PC-9 (cell line): ENCODE measurements around the gene DDHD1. TPM values are rescaled to one million over a fixed set of nuclear protein-coding genes. Genes with fewer than 3 reads are reported as not detected.

Source experiments
- BruUV-seq: library from RNA; stranded (reverse); fragments of 400-500 nt; replicated peaks from 2 replicates; lab custom pipeline; 2021; lab: Mats Ljungman, UMichigan
- CTCF ChIA-PET: fragments of 300-600 bp; sonication (Branson Sonifier 250); formaldehyde crosslinking; loops from one replicate; lab custom pipeline; 2022; ENCODE audit warnings: antibody characterized with exemption; lab: Charles Lee
- POLR2A ChIA-PET: fragments of 300-600 bp; sonication (Branson Sonifier 250); formaldehyde crosslinking; loops from one replicate; lab custom pipeline; 2022; ENCODE audit warnings: antibody characterized with exemption; ENCODE audit not compliant: unreplicated experiment; lab: Charles Lee
- DNase-seq, 2 experiments: peaks; one replicate each; pipeline versions ENCODE4 v3.0.0 to v3.0.0-alpha.2; 2015 to 2022; ENCODE audit warnings: mixed read lengths in 1 of 2
- H2AFZ ChIP-seq: fragments of 200-600 bp; sonication (generic); 2 replicates; pipeline ENCODE4 v1.8.1; 2017; ENCODE audit warnings: antibody characterized with exemption
- H3F3A ChIP-seq: fragments of 200-600 bp; sonication (generic); 2 replicates; pipeline ENCODE4 v1.8.1; 2017; ENCODE audit warnings: antibody characterized with exemption, mild to moderate bottlenecking, low read depth; ENCODE audit not compliant: insufficient read depth
- H3K27ac ChIP-seq: fragments of 200-600 bp; sonication (generic); 2 replicates; pipeline ENCODE4 v1.6.1; 2016; ENCODE audit warnings: mixed run types
- H3K27me3 ChIP-seq: fragments of 200-600 bp; sonication (generic); 2 replicates; pipeline ENCODE4 v1.6.1; 2016; ENCODE audit warnings: low read depth, mixed run types; ENCODE audit not compliant: insufficient read depth
- H3K36me3 ChIP-seq: fragments of 200-600 bp; sonication (generic); 2 replicates; pipeline ENCODE4 v1.6.1; 2016; ENCODE audit warnings: low read depth, mixed run types
- H3K4me1 ChIP-seq: fragments of 200-600 bp; sonication (generic); replicated peaks from 2 replicates; pipeline ENCODE4 v1.6.1; 2016; ENCODE audit warnings: mixed run types; ENCODE audit not compliant: insufficient read depth
- H3K4me2 ChIP-seq: fragments of 200-600 bp; sonication (generic); 2 replicates; pipeline ENCODE4 v1.6.1; 2017; ENCODE audit warnings: mixed run types
- H3K4me3 ChIP-seq: fragments of 200-600 bp; sonication (generic); 2 replicates; pipeline ENCODE4 v1.6.1; 2016; ENCODE audit warnings: mixed run types
- H3K79me2 ChIP-seq: fragments of 200-600 bp; sonication (generic); 2 replicates; pipeline ENCODE4 v1.6.1; 2017; ENCODE audit warnings: low read depth, mixed run types
- H3K9me2 ChIP-seq: fragments of 200-600 bp; sonication (generic); 2 replicates; pipeline ENCODE4 v1.8.1; 2017; ENCODE audit warnings: mild to moderate bottlenecking; ENCODE audit not compliant: insufficient read depth
- H3K9me3 ChIP-seq: fragments of 200-600 bp; sonication (generic); 2 replicates; pipeline ENCODE4 v1.8.1; 2016; ENCODE audit warnings: low read depth; ENCODE audit not compliant: insufficient read depth
- H4K20me1 ChIP-seq: fragments of 200-600 bp; sonication (generic); 2 replicates; pipeline ENCODE4 v1.8.1; 2017; ENCODE audit not compliant: insufficient read depth
- CTCF ChIP-seq: fragments of 200-600 bp; sonication (generic); conservative IDR thresholded peaks from 2 replicates; pipeline ENCODE4 v1.6.1; 2017; ENCODE audit warnings: mixed run types, antibody characterized with exemption, mild to moderate bottlenecking, moderate library complexity
- EZH2 ChIP-seq: fragments of 200-600 bp; sonication (generic); IDR thresholded peaks from 2 replicates; pipeline ENCODE4 v1.8.0; 2017; ENCODE audit warnings: antibody characterized with exemption, low read depth
- intact Hi-C: fragments of 100-400 bp; cut with micrococcal nuclease; formaldehyde crosslinking; loops from one replicate; pipeline ENCODE4 v1.10.0; 2022; ENCODE audit not compliant: unreplicated experiment
- total RNA-seq: library from RNA; stranded (reverse); gene quantifications from 2 replicates; pipeline ENCODE4 v1.2.3, GENCODE V29; 2021

The DDHD1 gene
- total RNA-seq, 1 experiment from 2014 or later = 11.3 TPM

GRCh38 chr14:52988139-52988538 is 165.0 kb downstream of the DDHD1 start:
- DNase-seq = no peak
- ChIA-PET CTCF (no interaction called here), POLR2A (no interaction called here)
- intact Hi-C loops = no loop called here
- H3K27me3 ChIP-seq = no peaks in the 10 kb centered on the region
- H3K9me2 ChIP-seq = no peaks in the 10 kb centered on the region
- no peaks in the 10 kb centered on the region for H4K20me1 ChIP-seq
- H3K9me3 ChIP-seq = no peaks in the 10 kb centered on the region
- no peaks in the 10 kb centered on the region for H3K4me1 ChIP-seq
- no TSS peak for BruUV-seq
- H2AFZ ChIP-seq = no peak overlapping the region
- H3K27ac ChIP-seq = no peak overlapping the region
- H3K79me2 ChIP-seq = no peaks in the 10 kb centered on the region
- TF ChIP-seq EZH2 = no peak
- no peak for TF ChIP-seq CTCF
- no peak overlapping the region for H3K4me3 ChIP-seq
- H3K36me3 ChIP-seq = no peaks in the 10 kb centered on the region
- H3K4me2 ChIP-seq = no peak overlapping the region
- H3F3A ChIP-seq = no peaks in the 10 kb centered on the region

GRCh38 chr14:52987514-52987913 is 165.6 kb downstream of the DDHD1 start:
- no peak for TF ChIP-seq EZH2
- no peak for TF ChIP-seq CTCF
- ChIA-PET POLR2A (interaction anchor here (0.6 kb wide), 1 partner anchor 61 kb away, joined by 5 read pairs; no protein-coding TSS in a partner anchor), CTCF (no interaction called here)
- H3K27ac ChIP-seq = no peak overlapping the region
- H3F3A ChIP-seq = no peaks in the 10 kb centered on the region
- no TSS peak for BruUV-seq
- H4K20me1 ChIP-seq = no peaks in the 10 kb centered on the region
- H3K36me3 ChIP-seq = no peaks in the 10 kb centered on the region
- no peaks in the 10 kb centered on the region for H3K4me1 ChIP-seq
- no peaks in the 10 kb centered on the region for H3K79me2 ChIP-seq
- no peak overlapping the region for H3K4me3 ChIP-seq
- no peaks in the 10 kb centered on the region for H3K9me3 ChIP-seq
- H3K9me2 ChIP-seq = no peaks in the 10 kb centered on the region
- H3K4me2 ChIP-seq = no peak overlapping the region
- no peak for DNase-seq
- intact Hi-C loops = no loop called here
- no peak overlapping the region for H2AFZ ChIP-seq
- H3K27me3 ChIP-seq = no peaks in the 10 kb centered on the region

GRCh38 chr14:52987042-52987441 is 166.1 kb downstream of the DDHD1 start:
- POLR2A ChIA-PET = interaction anchor here (0.6 kb wide), 1 partner anchor 62 kb away, joined by 5 read pairs; no protein-coding TSS in a partner anchor
- no peaks in the 10 kb centered on the region for H3F3A ChIP-seq

More at GRCh38 chr14:52987042-52987441, 166.1 kb downstream of the DDHD1 start:
- CTCF ChIA-PET = no interaction called here
- no TSS peak for BruUV-seq
- Histone ChIP-seq H3K9me2 (no peaks in the 10 kb centered on the region), H3K27ac (no peak overlapping the region), H3K27me3 (no peaks in the 10 kb centered on the region), H3K36me3 (no peaks in the 10 kb centered on the region), H2AFZ (no peak overlapping the region), H3K4me3 (no peak overlapping the region), H3K9me3 (no peaks in the 10 kb centered on the region), H3K4me1 (no peaks in the 10 kb centered on the region), H3K4me2 (no peak overlapping the region), H4K20me1 (no peaks in the 10 kb centered on the region), H3K79me2 (no peaks in the 10 kb centered on the region)
- TF ChIP-seq CTCF = no peak
- TF ChIP-seq EZH2 = no peak
- intact Hi-C loops = no loop called here
- no peak for DNase-seq

Other genes starting within 250 kb of the DDHD1 start
- 9.0 and 9.7 TPM in 2 replicates for gene FERMT2, start 202.3 kb downstream of the DDHD1 start, total RNA-seq